Measurements from ENCODE around the gene CMIP.

DNA sequence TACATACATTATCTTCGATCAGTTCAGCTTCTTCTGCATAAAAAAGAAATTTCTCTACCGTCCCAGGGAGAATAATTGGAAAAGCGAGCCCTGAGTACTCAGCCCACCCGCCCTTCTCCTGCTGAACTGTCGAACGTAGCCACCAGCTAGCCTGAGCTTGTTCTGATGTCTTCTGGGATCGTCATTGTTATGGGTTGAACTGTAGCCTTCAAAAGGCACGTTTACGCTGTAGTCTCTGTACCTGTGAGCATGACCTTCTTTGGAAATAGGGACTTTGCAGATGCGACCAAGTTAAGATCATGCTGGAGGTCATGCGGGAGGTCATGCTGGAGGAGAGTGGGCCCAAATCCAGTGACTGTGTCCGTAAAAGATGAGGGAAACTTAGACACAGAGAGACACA, 86.2 kb downstream of the CMIP start:
- TF ChIP-seq POLR2AphosphoS5 (IDR thresholded peaks at IDR 0.05) (no peak), CTCF (IDR thresholded peaks at IDR 0.05) (no peak), POLR2A (IDR thresholded peaks at IDR 0.05; ENCODE audit: low read depth) (no peak), EP300 (IDR thresholded peaks at IDR 0.05) (no peak)

Measured in esophagus muscularis mucosa (tissue), 4 donors.